Astrocyte of the hippocampus (primary cell): Measurements from ENCODE around the gene PGS1.

ENCODE experiments used
- DNase-seq: peaks from one replicate; pipeline ENCODE4 v3.0.0; 2011; ENCODE audit warnings: low read depth, low spot score

The PGS1 gene

GRCh38 chr17:78364436-78365281, 13.8 kb upstream of the PGS1 start:
- peak; percentile 49 for DNase-seq

GRCh38 chr17:78365561-78366108, 12.8 kb upstream of the PGS1 start:
- DNase-seq: peak; percentile 94

GRCh38 chr17:78366109-78366848, 12.2 kb upstream of the PGS1 start:
- peak; percentile 50 for DNase-seq

GRCh38 chr17:78367193-78367592, 11.3 kb upstream of the PGS1 start:
- no peak for DNase-seq

GRCh38 chr17:78368348-78368747, 10.1 kb upstream of the PGS1 start:
- DNase-seq: no peak

GRCh38 chr17:78368854-78369495, 9.5 kb upstream of the PGS1 start:
- DNase-seq: no peak

GRCh38 chr17:78369791-78370381, 8.6 kb upstream of the PGS1 start:
- no peak for DNase-seq

- DNase-seq: no peak
Observed at GRCh38 chr17:78371056-78371455, 7.4 kb upstream of the PGS1 start.

- DNase-seq: no peak
Observed at GRCh38 chr17:78372841-78373240, 5.6 kb upstream of the PGS1 start.

GRCh38 chr17:78374189-78374588, 4.3 kb upstream of the PGS1 start:
- DNase-seq: no peak

- DNase-seq: peak; percentile 85
Observed at GRCh38 chr17:78374631-78375274, 3.7 kb upstream of the PGS1 start.

- DNase-seq: peak; percentile 90
Observed at GRCh38 chr17:78375401-78376151, 2.9 kb upstream of the PGS1 start.

- DNase-seq: no peak
Observed at GRCh38 chr17:78376161-78376560, 2.3 kb upstream of the PGS1 start.

- DNase-seq: no peak
Observed at GRCh38 chr17:78377858-78378224, 608 bp upstream of the PGS1 start.

- peak; percentile 67 for DNase-seq
Observed at GRCh38 chr17:78379131-78379491, 662 bp downstream of the PGS1 start.

- DNase-seq: no peak
Observed at GRCh38 chr17:78380370-78380769, 1.9 kb downstream of the PGS1 start.

- peak; percentile 52 for DNase-seq
Observed at GRCh38 chr17:78381601-78382232, 3.3 kb downstream of the PGS1 start.

GRCh38 chr17:78383725-78384471, 5.4 kb downstream of the PGS1 start:
- peak; percentile 92 for DNase-seq

GRCh38 chr17:78384479-78385175, 6.2 kb downstream of the PGS1 start:
- DNase-seq: no peak
